BJ (cell line): ENCODE results near the gene ADM2. TPM values are rescaled to one million over a fixed set of nuclear protein-coding genes. Genes with fewer than 3 reads are reported as not detected.

Experiments used
- CTCF ChIA-PET: fragments of 350-600 bp; formaldehyde crosslinking; extraction: SDS; loops from one replicate; lab custom pipeline; 2021; ENCODE audit warnings: antibody characterized with exemption, inconsistent platforms; lab: Yijun Ruan, JAX
- POLR2A ChIA-PET: fragments of 300-600 bp; sonication (Branson Sonifier 250); formaldehyde crosslinking; extraction: SDS; loops from one replicate; lab custom pipeline; 2021; ENCODE audit warnings: antibody characterized with exemption; lab: Charles Lee
- DNase-seq: peaks from one replicate; pipeline ENCODE4 v3.0.0-alpha.2; 2011; ENCODE audit warnings: low read depth
- H3K27me3 ChIP-seq: 2 replicates; pipeline ENCODE4 v1.6.0; 2011; ENCODE audit warnings: low read length; ENCODE audit not compliant: control insufficient read depth, insufficient read depth
- H3K36me3 ChIP-seq: 2 replicates; pipeline ENCODE4 v1.5.1; 2011; ENCODE audit warnings: low read length; ENCODE audit not compliant: control insufficient read depth, insufficient read depth
- H3K4me3 ChIP-seq: 2 replicates; pipeline ENCODE4 v1.5.1; 2011; ENCODE audit warnings: low read depth, mild to moderate bottlenecking, control low read depth, low read length
- polyA plus RNA-seq: library from polyadenylated mRNA; depleted of rRNA; stranded (reverse); fragments of >200 nt; gene quantifications from 2 replicates; pipeline ENCODE4 v1.2.3, GENCODE V29; 2011
- TF ChIP-seq, protein P1 (sequence below): IDR thresholded peaks from 2 replicates; pipeline ENCODE4 v1.5.1; 2011; ENCODE audit warnings: low read depth, mild to moderate bottlenecking, control low read depth, inconsistent platforms, low read length, moderate library complexity; ENCODE audit not compliant: insufficient read depth

Gene ADM2
- polyA plus RNA-seq, 1 experiment, result 16.0 TPM

DNA sequence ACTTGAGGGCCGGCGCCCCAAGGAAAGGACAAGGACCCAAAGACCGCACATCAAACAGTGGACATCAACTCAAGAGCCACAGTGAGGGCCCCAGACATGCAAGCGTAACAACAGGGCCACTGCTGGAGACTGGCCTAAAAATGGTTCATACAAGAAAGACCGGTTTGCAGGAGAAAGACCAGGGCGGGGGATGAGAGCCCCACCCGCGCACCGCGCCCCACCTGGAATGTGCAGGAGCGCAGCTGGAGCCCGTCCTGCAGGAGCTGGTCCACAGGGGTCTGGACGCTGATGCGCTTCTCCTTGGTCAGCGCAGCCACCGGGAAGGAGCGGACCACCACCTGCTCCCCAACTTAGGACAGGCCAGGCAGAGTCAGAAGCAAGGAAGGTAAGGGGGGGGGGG lies 20.4 kb upstream of the ADM2 start:
- peaks cover 74% of the 10 kb centered on the region for H3K36me3 ChIP-seq

DNA sequence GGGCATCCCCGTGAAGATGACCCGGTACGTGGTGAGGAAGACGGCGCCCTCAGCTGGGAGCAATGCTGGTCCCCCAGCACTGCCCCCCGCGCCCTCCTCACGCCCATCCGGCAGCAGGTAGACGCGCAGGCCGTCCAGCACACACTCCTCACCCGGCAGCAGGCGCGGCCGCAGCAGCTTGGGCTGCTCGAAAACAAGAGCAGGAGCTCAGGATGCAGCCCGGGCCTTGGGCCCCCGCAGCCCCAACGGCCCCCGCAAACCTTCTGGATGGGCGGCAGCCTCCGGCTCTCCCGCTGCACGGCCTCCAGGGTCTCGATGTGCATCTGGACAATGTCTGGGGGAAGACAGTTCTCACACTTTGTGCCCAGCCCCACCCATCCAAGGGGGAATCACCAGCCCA lies 19.8 kb upstream of the ADM2 start:
- no peak overlapping the region for H3K4me3 ChIP-seq
- ChIA-PET CTCF (interaction anchor here (1.1 kb wide), 1 partner anchor 9 kb away, joined by 3 read pairs; no protein-coding TSS in a partner anchor), POLR2A (no interaction called here)
- no peaks in the 10 kb centered on the region for H3K27me3 ChIP-seq
- TF ChIP-seq, protein P1, sequence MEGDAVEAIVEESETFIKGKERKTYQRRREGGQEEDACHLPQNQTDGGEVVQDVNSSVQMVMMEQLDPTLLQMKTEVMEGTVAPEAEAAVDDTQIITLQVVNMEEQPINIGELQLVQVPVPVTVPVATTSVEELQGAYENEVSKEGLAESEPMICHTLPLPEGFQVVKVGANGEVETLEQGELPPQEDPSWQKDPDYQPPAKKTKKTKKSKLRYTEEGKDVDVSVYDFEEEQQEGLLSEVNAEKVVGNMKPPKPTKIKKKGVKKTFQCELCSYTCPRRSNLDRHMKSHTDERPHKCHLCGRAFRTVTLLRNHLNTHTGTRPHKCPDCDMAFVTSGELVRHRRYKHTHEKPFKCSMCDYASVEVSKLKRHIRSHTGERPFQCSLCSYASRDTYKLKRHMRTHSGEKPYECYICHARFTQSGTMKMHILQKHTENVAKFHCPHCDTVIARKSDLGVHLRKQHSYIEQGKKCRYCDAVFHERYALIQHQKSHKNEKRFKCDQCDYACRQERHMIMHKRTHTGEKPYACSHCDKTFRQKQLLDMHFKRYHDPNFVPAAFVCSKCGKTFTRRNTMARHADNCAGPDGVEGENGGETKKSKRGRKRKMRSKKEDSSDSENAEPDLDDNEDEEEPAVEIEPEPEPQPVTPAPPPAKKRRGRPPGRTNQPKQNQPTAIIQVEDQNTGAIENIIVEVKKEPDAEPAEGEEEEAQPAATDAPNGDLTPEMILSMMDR, result no peak
- DNase-seq, result no peak
- peaks cover 77% of the 10 kb centered on the region for H3K36me3 ChIP-seq

More for the DNA sequence above, 20.4 kb upstream of the ADM2 start:
- Histone ChIP-seq H3K27me3 (no peaks in the 10 kb centered on the region), H3K4me3 (no peak overlapping the region)
- TF ChIP-seq, protein P1, result no peak
- ChIA-PET POLR2A (no interaction called here), CTCF (no interaction called here)
- DNase-seq, result no peak

DNA sequence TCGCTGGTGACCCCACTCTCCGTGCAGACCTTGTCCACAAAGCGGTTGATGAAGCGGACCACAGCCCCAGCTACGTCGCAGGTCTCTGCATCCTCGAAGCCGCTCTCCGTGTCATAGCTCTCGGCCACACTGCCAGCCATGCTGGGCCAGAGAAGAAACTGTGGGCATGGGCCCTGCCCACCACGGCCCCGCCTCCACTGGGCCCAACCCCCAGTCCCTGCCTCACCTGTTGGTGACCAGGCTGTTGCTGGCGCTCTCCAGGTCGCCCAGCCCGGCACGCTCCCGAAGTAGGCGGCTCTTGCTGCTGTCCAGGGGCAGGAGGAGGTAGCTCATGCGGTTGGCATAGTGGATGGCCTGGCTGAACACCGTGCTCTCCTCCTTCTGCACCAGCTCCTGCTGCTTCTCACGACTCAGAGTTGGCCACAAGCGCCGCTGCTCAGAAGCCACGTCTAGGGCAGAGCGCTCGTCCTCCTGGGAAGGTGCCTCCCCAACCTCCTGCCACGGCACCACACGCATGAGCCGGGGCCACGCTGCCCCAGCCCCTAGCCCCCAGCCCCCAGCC lies 19.3 kb upstream of the ADM2 start:
- TF ChIP-seq, protein P1, result no peak
- Histone ChIP-seq H3K27me3 (no peaks in the 10 kb centered on the region), H3K36me3 (peaks cover 79% of the 10 kb centered on the region), H3K4me3 (no peak overlapping the region)
- ChIA-PET POLR2A (no interaction called here), CTCF (interaction anchor here (0.8 to 1.1 kb wide), 2 partner anchors 10 to 12 kb away, joined by 3 read pairs; no protein-coding TSS in a partner anchor)
- DNase-seq, result no peak

DNA sequence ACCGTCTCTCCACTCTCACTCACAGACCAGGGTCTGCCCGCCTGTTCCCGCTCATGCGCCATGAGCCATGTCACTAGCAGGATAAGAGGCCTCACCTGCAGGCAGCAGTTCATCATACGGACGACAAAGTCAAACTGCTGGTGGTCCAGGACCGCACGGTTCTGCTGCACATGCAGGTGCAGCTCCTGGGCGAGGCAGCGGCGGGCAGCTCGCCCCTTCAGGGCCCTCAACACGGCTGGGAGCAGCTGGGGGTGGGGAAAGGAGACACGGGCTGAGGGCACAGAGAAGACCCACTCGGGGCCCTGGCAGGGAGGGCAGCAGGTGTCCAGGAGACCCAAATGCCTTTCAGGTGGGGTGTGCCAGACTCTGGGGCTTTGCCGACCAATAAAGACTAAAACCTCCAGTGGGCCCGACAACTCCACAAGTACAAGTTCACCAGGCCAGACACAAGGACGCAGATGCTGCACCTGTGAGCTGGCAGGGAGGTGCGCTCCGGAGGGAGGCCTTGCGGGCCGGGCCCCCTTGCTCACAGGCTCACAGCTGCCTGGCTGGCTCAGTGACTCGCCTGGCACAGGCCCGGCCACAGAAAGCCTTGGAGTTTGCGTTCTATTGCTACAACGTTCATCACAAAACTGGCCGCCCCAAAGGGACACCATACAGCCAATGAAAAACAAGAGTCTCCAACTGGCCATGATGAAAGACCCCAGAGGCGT lies 18.0 kb upstream of the ADM2 start:
- TF ChIP-seq, protein P1, result no peak
- ChIA-PET CTCF (interaction anchor here (0.5 kb wide), 1 partner anchor 70 kb away, joined by 3 read pairs; no protein-coding TSS in a partner anchor), POLR2A (no interaction called here)
- Histone ChIP-seq H3K4me3 (no peak overlapping the region), H3K27me3 (no peaks in the 10 kb centered on the region), H3K36me3 (peaks cover 78% of the 10 kb centered on the region)
- no peak for DNase-seq

DNA sequence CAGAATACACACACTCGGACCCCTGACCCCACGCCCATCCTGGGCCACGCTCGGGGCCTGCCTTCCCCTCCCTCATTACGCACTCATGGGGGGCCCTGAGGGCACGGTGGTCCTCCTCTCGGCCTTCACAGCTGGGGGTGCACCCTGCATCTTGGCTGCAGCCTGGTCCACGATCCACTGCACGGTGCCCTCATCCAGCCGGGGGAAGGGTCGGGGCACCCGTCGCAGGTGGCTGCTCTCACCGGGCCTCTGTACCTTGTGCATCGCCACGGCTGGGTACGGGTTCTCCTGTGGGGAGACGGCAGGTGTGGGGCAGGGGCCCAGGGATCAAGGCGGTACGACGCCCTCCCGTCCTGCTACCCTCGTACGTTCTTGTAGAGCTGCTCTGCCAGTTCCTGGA lies 16.9 kb upstream of the ADM2 start:
- Histone ChIP-seq H3K36me3 (peaks cover 71% of the 10 kb centered on the region), H3K4me3 (no peak overlapping the region), H3K27me3 (no peaks in the 10 kb centered on the region)
- ChIA-PET CTCF (interaction anchor here (0.8 kb wide), 1 partner anchor 34 kb away, joined by 3 read pairs; no protein-coding TSS in a partner anchor), POLR2A (no interaction called here)
- DNase-seq, result no peak
- TF ChIP-seq, protein P1, result no peak
